HepG2 (cell line): ENCODE measurements around the gene CLPX. TPM values are rescaled to one million over a fixed set of nuclear protein-coding genes. Genes with fewer than 3 reads are reported as not detected.
A peak's percentile ranks its signal among the peaks of the same experiment; 100 is the strongest.

Experiments
- ATM ChIP-seq: fragments of 450-650 bp; IDR thresholded peaks from 2 replicates; pipeline ENCODE4 v1.7.1; 2017; ENCODE audit warnings: mild to moderate bottlenecking, borderline replicate concordance
- BCLAF1 ChIP-seq: fragments of 450-650 bp; IDR thresholded peaks from 2 replicates; pipeline ENCODE4 v1.6.1; 2017; ENCODE audit warnings: mild to moderate bottlenecking
- GMEB2 ChIP-seq: IDR thresholded peaks from 2 replicates; pipeline ENCODE4 v1.6.1; 2016; ENCODE audit warnings: missing biosample characterization, missing genetic modification reagents, low read depth
- HOXD1 ChIP-seq: sonication (generic); formaldehyde crosslinking; IDR thresholded peaks from 2 replicates; pipeline ENCODE4 v1.5.0; 2020; ENCODE audit warnings: missing genetic modification reagents
- PRMT3 ChIP-seq: sonication (generic); formaldehyde crosslinking; IDR thresholded peaks from 2 replicates; pipeline ENCODE4 v1.8.1; 2022; ENCODE audit warnings: low read depth, mild to moderate bottlenecking, moderate library complexity, missing genetic modification reagents, borderline replicate concordance
- RARA ChIP-seq: IDR thresholded peaks from 2 replicates; pipeline ENCODE4 v1.6.1; 2016; ENCODE audit warnings: missing genetic modification reagents, missing compliant biosample characterization
- ZBED4 ChIP-seq: sonication (generic); formaldehyde crosslinking; IDR thresholded peaks from 2 replicates; pipeline ENCODE4 v1.4.0; 2020; ENCODE audit warnings: missing genetic modification reagents, borderline replicate concordance
- ZNF121 ChIP-seq: sonication (generic); formaldehyde crosslinking; IDR thresholded peaks from 2 replicates; pipeline ENCODE4 v1.5.0; 2020; ENCODE audit warnings: mild to moderate bottlenecking, missing genetic modification reagents
- ZNF225 ChIP-seq: sonication (generic); formaldehyde crosslinking; IDR thresholded peaks from 2 replicates; pipeline ENCODE4 v1.4.0; 2020; ENCODE audit warnings: mild to moderate bottlenecking, missing genetic modification reagents
- ZNF235 ChIP-seq: sonication (generic); formaldehyde crosslinking; IDR thresholded peaks from 2 replicates; pipeline ENCODE4 v1.8.1; 2023; ENCODE audit warnings: mild to moderate bottlenecking, missing genetic modification reagents, borderline replicate concordance
- ZNF256 ChIP-seq: sonication (generic); formaldehyde crosslinking; conservative IDR thresholded peaks from 2 replicates; pipeline ENCODE4 v1.4.0; 2020; ENCODE audit warnings: missing genetic modification reagents
- ZNF749 ChIP-seq: sonication (generic); formaldehyde crosslinking; IDR thresholded peaks from 2 replicates; pipeline ENCODE4 v1.8.0; 2022; ENCODE audit warnings: mild to moderate bottlenecking, missing genetic modification reagents, moderate library complexity, borderline replicate concordance
- ZNF772 ChIP-seq: sonication (generic); formaldehyde crosslinking; IDR thresholded peaks from 2 replicates; pipeline ENCODE4 v1.5.0; 2020; ENCODE audit warnings: mild to moderate bottlenecking, missing genetic modification reagents
- polyA plus RNA-seq, 8 experiments: library from polyadenylated mRNA; depleted of rRNA in 3 of 8; stranded (reverse) in 7 of 8; unstranded in 1 of 8; fragments of >200 nt; fragmentation: Illumina TruSeq in 4 of 8; extraction: Trizol in 4 of 8; gene quantifications; 2 replicates each; pipeline versions ENCODE4 v1.2.1 to v1.2.3, GENCODE V29; 2011 to 2016; ENCODE audit warnings: low read depth in 4 of 8, missing spikeins in 1 of 8, mixed read lengths in 1 of 8; ENCODE audit not compliant: insufficient read depth in 1 of 8
- total RNA-seq, 5 experiments: library from RNA; depleted of rRNA; stranded (reverse); fragments of >200 nt; fragmentation: Illumina TruSeq; extraction: Trizol; gene quantifications; 2 replicates each; pipeline ENCODE4 v1.2.3, GENCODE V29; 2016; ENCODE audit warnings: low read depth in 1 of 5
- TF ChIP-seq, protein P1 (sequence below): sonication (generic); formaldehyde crosslinking; IDR thresholded peaks from 2 replicates; pipeline ENCODE4 v1.9.0; 2022; ENCODE audit warnings: low read depth, missing genetic modification reagents
- TF ChIP-seq, protein P2 (sequence below): sonication (generic); formaldehyde crosslinking; conservative IDR thresholded peaks from 2 replicates; pipeline ENCODE4 v1.4.0; 2020; ENCODE audit warnings: missing genetic modification reagents

Gene CLPX
- total and polyA plus RNA-seq, 2 of the 13 experiments (the other 11 are each of a cell fraction or from before 2014, with no cell fraction given): 33.9 to 61.3 TPM

DNA sequence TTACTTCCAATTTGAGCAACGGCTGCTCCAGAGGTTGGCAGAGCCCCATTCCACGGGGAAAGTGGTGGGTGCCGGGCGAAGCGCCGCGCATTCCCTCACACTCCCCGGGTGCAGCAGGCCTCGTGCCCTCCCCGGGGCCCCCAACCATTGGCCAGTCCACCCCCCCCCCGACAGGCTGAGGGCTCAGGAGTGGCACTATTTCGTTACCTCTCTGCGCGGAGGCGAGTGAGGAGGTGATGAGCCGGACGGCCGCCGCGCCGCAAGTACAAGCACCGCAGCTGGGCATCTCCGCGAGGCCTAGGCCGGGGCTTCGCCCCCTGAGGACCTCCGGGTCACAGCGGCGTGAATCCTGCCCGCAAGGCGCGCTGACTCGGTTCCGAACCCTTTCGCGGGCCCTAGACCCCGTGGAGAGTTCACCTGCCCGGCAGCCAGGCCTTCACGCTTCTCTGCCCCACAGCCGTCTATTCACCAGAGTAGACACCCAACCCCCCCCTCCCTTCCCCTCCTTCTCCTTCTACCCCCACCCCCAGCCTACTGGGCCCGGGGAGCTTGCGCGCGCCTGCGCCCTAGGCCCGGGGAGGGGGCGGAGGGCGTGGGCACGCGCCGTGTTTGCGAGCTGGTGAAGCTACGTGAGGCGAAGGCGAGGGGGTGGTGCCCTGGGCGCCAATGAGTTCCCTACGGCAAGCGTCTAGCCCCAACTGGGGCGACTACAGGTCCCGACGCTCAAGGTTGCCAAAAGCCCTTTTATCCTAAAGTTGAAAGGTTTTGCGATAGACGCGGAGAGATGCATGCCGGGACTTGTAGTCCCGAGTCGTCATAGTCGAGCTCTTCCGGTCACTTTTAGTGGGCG lies at the start of gene CLPX (continued):
- TF ChIP-seq BCLAF1 (no peak), RARA (CRISPR knock-in tag) (peak; percentile 59), ZNF235 (CRISPR knock-in tag) (no peak), ZNF256 (CRISPR knock-in tag) (no peak), ATM (no peak), PRMT3 (CRISPR knock-in tag) (no peak), GMEB2 (CRISPR knock-in tag) (peak; percentile 52; the same call in 1 of the 2 replicates), ZNF772 (no peak; the same call in 1 of the 2 replicates), ZNF225 (CRISPR knock-in tag) (peak; percentile 45; the same call in 1 of the 2 replicates), ZNF749 (no peak; the same call in 1 of the 2 replicates), HOXD1 (CRISPR knock-in tag) (no peak), ZBED4 (no peak), ZNF121 (CRISPR knock-in tag) (no peak)
- TF ChIP-seq, protein P1, sequence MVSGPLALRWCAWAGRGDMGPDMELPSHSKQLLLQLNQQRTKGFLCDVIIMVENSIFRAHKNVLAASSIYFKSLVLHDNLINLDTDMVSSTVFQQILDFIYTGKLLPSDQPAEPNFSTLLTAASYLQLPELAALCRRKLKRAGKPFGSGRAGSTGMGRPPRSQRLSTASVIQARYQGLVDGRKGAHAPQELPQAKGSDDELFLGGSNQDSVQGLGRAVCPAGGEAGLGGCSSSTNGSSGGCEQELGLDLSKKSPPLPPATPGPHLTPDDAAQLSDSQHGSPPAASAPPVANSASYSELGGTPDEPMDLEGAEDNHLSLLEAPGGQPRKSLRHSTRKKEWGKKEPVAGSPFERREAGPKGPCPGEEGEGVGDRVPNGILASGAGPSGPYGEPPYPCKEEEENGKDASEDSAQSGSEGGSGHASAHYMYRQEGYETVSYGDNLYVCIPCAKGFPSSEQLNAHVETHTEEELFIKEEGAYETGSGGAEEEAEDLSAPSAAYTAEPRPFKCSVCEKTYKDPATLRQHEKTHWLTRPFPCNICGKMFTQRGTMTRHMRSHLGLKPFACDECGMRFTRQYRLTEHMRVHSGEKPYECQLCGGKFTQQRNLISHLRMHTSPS (CRISPR knock-in tag): no peak
- TF ChIP-seq, protein P2, sequence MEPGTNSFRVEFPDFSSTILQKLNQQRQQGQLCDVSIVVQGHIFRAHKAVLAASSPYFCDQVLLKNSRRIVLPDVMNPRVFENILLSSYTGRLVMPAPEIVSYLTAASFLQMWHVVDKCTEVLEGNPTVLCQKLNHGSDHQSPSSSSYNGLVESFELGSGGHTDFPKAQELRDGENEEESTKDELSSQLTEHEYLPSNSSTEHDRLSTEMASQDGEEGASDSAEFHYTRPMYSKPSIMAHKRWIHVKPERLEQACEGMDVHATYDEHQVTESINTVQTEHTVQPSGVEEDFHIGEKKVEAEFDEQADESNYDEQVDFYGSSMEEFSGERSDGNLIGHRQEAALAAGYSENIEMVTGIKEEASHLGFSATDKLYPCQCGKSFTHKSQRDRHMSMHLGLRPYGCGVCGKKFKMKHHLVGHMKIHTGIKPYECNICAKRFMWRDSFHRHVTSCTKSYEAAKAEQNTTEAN: no peak; the same call in 1 of the 2 replicates
